GM21447 (cell line): ENCODE data around the gene ZAR1L.
"Not testable (repeated sequence)": the region's sequence is repeated elsewhere in the genome, so short reads cannot be mapped to it uniquely, and the experiment has no call there.

ENCODE experiments used
- ATAC-seq: cut with Tn5 transposase; IDR thresholded peaks from one replicate; pipeline ENCODE4 v1.9.1; 2021; ENCODE audit not compliant: unreplicated experiment

The ZAR1L gene, protein sequence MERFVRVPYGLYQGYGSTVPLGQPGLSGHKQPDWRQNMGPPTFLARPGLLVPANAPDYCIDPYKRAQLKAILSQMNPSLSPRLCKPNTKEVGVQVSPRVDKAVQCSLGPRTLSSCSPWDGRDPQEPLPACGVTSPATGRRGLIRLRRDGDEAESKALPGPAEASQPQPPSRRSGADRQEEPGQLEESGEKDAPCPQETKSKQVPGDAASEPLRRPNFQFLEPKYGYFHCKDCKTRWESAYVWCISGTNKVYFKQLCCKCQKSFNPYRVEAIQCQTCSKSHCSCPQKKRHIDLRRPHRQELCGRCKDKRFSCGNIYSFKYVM

DNA sequence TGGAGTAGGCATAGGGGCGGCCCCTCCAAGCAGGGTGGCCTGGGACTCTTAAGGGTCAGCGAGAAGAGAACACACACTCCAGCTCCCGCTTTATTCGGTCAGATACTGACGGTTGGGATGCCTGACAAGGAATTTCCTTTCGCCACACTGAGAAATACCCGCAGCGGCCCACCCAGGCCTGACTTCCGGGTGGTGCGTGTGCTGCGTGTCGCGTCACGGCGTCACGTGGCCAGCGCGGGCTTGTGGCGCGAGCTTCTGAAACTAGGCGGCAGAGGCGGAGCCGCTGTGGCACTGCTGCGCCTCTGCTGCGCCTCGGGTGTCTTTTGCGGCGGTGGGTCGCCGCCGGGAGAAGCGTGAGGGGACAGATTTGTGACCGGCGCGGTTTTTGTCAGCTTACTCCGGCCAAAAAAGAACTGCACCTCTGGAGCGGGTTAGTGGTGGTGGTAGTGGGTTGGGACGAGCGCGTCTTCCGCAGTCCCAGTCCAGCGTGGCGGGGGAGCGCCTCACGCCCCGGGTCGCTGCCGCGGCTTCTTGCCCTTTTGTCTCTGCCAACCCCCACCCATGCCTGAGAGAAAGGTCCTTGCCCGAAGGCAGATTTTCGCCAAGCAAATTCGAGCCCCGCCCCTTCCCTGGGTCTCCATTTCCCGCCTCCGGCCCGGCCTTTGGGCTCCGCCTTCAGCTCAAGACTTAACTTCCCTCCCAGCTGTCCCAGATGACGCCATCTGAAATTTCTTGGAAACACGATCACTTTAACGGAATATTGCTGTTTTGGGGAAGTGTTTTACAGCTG is at the start of gene ZAR1L, which contains the start of gene BRCA2:
Gene ZAR1L (minus strand): TSS at position 126 of the 790 bp plus-strand sequence. CDS start 3,438 bp downstream, outside the sequence.
Gene BRCA2 (plus strand): TSS at position 271 of the 790 bp plus-strand sequence. CDS start 953 bp downstream, outside the sequence.
- ATAC-seq: peak; percentile 89

DNA sequence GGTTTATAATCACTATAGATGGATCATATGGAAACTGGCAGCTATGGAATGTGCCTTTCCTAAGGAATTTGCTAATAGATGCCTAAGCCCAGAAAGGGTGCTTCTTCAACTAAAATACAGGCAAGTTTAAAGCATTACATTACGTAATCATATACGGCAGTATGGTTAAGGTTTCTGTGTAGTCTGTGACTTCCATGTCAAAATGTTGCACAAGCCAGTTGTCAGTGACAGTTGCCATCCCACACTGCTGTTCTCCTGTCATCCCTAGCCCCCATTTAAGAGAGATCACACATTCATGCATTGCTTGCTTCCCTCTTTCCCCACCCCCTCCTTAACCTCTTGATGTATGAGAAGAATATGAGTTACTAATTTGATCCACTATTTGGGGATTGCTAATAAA is 47.4 kb upstream of the ZAR1L start:
- no peak for ATAC-seq

DNA sequence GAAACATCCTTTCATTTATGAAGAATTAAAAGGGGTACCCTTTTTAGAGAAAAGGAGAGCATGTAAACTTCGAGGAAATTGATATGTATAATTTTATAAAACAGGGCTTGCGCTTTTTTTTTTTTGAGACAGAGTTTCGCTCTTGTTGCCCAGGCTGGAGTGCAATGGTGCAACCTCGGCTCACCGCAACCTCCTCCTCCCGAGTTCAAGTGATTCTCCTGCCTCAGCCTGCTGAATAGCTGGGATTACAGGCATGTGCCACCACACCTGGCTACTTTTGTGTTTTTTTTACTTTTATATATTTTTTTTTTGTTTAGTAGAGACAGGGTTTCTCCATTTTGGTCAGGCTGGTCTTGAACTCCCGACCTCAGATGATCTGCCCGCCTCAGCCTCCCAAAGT is 40.8 kb upstream of the ZAR1L start:
- ATAC-seq: not testable (repeated sequence)

DNA sequence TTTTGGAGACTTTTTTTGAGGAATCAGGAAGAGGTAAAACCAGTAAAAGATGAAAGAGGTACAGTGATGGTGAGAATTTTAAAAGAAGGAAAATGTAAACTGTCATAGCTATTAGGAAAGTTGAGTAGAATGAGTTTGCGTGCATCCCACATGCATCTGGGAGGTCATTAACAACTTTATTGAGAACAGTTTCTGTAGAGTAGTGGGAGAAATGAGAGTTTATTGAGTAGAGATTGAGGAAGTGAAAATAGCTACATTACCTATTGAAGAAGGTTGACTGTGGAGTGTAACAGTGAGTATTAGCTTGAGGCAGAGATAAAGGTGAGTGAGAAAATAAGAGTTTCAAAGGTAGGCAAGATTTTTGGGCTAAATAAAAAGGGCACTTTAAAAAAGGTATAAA is 38.9 kb upstream of the ZAR1L start:
- ATAC-seq: no peak

DNA sequence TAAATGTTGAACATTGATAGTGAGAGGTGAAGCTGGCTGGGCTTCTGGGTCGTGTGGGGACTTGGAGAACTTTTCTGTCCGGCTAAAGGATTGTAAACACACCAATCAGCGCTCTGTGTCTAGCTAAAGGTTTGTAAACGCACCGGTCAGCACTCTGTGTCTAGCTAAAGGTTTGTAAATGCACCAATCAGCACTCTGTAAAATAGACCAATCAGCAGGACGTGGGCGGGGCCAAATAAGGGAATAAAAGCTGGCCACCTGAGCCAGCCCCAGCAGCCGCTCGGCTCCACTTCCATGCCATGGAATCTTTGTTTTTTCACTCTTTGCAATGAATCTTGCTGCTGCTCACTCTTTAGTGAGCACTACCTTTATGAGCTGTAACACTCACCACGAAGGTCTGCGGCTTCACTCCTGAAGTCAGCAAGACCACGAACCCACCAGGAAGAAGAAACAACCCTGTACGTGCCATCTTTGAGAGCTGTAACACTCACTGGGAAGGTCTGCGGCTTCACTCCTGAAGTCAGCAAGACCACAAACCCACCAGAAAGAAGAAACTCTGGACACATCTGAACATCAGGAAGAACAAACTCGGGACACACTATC is 35.8 kb upstream of the ZAR1L start:
- ATAC-seq: not testable (repeated sequence)

DNA sequence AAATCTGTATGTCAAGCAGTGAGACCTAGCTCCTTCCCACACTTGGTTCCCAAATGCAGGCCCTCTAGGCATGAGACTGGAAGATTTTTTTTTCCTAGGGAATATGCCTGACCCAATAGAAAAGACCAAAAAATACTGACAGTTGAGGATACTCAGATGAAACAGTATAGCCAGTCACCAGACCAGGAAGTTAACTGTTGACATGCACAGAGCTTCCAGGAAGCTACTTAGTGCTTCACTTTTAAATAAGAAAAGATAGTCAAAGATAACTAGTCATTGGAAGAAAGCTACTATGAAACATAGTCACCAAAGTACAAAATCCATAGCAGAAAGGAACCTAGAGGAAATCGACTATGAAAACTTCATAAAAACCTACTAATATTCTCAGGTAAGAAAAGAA is 32.5 kb upstream of the ZAR1L start:
- ATAC-seq: no peak

DNA sequence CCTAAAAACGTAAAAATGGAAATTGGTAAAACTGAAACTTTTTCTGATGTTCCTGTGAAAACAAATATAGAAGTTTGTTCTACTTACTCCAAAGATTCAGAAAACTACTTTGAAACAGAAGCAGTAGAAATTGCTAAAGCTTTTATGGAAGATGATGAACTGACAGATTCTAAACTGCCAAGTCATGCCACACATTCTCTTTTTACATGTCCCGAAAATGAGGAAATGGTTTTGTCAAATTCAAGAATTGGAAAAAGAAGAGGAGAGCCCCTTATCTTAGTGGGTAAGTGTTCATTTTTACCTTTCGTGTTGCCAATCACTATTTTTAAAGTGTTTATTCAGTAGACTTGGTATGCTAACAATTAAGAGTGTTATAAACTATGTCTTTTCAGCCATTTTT is 25.8 kb upstream of the ZAR1L start:
- no peak for ATAC-seq

DNA sequence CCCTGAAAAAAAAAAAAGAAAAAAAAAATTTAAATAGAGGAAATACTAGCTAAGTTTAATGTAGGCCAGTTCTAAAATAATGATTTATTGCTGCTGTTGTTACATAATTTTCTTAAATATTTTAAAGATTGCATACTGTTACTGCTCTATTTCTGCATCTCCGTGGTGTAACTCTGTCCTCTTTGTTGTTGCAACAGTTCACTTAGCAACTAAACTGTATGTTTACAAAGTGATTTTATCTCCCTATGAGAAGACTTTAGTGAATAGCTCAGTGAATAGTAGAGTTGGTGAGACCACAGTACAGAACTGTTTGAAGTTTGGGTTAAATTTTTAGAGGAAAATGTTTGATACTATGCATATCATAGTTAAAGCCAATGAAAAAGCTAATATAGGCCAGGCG is 19.5 kb upstream of the ZAR1L start:
- no peak for ATAC-seq

DNA sequence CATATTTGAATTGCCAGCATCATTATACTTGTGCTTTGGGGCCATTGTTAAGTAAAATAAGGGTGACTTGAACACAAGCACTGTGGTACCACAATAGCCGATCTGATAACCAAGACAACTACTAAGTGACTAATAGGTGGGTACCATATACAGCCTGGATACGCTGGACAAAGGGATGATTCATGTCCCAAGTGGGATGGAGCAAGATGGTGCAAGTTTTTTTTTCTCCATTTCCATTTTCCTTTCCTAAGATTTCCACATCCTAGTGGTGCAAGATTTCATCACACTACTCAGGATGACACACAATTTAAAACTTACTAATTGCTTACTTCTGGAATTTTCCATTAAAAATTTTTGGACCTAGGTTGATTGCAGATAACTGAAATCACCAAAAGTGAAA is 15.3 kb upstream of the ZAR1L start:
- no peak for ATAC-seq

DNA sequence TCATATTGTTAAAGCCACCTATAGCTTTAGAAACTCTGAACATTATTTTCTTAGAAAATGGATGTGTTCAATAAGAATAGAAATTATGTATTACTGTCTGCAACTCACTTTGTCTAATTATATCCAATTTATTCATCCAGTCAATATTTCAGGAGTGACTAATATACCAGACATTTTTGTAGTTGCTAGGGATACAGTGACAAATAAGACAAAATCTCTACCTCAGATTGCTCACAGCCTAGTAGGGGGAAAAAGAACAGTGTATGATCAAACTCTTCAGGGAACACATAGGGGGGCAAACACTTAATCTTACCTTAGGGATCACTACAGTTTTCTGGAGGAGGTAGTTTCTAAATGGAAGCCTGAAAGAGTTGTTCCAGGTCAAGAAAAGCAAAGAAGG is 8.7 kb upstream of the ZAR1L start:
- no peak for ATAC-seq

DNA sequence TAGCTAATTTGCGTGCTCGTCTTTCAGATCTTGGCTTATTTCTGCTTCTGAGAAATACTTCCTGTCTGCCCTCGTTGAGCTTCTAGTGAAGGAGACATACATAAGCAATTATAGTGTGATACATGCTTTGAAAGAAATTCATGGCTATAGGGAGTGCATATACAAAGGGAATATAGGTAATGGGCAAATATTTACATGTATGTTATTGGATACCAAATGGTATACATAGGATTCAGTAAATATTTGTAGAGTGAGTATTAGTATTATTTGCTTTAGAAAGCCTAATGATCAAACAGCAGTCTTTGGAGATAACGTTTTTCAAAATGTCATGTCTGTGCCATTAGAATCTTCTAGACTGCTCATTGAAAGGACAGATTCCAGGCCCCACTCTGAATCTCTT is 5.4 kb upstream of the ZAR1L start:
- ATAC-seq: no peak

DNA sequence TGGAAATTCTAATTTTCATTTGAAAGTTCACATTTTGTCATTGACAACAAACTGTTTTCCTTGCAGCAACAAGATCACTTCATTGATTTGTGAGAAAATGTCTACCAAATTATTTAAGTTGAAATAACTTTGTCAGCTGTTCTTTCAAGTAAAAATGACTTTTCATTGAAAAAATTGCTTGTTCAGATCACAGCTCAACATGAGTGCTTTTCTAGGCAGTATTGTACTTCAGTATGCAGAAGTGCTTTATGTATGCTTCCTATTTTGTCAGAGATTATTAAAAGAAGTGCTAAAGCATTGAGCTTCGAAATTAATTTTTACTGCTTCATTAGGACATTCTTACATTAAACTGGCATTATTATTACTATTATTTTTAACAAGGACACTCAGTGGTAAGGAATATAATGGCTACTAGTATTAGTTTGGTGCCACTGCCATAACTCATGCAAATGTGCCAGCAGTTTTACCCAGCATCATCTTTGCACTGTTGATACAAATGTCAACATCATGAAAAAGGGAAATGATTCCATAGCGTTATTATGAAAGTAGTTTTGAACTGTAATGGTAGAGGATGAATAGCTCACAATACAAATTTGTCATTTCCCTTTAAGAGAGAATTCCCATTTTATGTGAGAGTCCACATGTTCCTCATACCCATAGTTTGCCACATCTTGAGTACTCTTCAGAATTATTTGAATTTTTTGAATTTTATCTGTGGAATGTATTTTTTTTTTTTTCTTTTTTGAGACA is 2.7 kb upstream of the ZAR1L start:
- no peak for ATAC-seq

DNA sequence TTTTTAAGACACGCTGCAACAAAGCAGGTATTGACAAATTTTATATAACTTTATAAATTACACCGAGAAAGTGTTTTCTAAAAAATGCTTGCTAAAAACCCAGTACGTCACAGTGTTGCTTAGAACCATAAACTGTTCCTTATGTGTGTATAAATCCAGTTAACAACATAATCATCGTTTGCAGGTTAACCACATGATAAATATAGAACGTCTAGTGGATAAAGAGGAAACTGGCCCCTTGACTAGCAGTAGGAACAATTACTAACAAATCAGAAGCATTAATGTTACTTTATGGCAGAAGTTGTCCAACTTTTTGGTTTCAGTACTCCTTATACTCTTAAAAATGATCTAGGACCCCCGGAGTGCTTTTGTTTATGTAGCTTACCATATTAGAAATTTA is 1.3 kb upstream of the ZAR1L start:
- no peak for ATAC-seq

DNA sequence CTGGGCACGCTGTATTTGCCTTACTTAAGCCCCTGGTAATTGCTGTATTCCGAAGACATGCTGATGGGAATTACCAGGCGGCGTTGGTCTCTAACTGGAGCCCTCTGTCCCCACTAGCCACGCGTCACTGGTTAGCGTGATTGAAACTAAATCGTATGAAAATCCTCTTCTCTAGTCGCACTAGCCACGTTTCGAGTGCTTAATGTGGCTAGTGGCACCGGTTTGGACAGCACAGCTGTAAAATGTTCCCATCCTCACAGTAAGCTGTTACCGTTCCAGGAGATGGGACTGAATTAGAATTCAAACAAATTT is 821 bp upstream of the ZAR1L start:
- peak; percentile 53 for ATAC-seq

DNA sequence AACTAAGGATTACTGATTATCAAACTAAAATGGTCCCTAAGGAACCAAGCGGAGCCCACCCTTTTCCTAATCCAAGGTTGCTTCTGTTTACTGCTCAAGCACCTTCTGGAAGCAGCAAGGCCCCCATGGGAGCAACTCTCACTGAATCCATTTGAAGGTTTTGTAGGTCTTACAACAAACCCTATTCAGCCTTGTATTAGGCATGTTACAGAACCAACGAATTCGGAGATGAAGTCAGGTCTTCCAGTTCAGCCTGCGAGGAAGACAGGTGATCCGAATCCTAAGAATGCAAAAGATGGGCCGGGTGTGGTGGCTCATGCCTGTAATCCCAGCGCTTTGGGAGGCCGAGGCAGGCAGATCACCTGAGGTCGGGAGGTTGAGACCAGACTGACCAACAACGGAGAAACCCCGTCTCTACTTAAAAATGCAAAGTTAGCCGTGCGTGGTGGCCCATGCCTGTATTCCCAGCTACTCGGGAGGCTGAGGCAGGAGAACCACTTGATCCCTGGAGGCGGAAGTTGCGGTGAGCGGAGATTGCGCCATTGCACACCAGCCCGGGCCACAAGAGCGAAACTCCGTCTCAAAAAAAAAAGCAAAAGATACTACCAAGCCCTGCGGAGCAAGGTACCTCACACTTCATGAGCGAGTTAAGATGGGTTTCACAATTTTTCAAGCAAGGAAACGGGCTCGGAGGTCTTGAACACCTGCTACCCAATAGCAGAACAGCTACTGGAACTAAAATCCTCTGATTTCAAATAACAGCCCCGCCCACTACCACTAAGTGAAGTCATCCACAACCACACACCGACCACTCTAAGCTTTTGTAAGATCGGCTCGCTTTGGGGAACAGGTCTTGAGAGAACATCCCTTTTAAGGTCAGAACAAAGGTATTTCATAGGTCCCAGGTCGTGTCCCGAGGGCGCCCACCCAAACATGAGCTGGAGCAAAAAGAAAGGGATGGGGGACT is 609 bp downstream of the ZAR1L start:
- peak; percentile 15 for ATAC-seq

DNA sequence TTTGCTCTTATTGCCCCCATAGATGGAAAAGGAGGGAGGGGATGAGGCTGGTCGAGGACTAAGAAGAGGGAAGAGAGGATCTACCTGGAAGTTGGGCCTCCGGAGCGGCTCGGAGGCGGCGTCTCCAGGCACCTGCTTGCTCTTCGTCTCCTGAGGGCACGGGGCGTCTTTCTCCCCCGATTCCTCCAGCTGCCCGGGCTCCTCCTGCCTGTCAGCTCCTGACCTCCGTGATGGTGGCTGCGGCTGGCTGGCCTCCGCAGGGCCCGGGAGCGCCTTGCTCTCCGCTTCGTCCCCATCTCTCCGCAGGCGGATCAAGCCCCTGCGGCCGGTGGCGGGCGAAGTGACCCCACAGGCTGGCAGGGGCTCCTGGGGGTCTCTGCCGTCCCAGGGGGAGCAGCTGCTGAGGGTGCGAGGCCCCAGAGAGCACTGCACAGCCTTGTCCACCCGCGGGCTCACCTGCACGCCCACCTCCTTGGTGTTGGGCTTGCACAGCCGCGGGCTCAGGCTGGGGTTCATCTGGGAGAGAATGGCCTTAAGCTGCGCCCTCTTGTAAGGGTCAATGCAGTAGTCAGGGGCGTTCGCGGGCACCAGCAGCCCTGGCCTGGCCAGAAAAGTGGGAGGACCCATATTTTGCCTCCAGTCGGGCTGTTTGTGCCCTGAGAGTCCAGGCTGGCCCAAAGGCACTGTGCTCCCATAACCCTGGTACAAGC is 3.8 kb downstream of the ZAR1L start:
- no peak for ATAC-seq

DNA sequence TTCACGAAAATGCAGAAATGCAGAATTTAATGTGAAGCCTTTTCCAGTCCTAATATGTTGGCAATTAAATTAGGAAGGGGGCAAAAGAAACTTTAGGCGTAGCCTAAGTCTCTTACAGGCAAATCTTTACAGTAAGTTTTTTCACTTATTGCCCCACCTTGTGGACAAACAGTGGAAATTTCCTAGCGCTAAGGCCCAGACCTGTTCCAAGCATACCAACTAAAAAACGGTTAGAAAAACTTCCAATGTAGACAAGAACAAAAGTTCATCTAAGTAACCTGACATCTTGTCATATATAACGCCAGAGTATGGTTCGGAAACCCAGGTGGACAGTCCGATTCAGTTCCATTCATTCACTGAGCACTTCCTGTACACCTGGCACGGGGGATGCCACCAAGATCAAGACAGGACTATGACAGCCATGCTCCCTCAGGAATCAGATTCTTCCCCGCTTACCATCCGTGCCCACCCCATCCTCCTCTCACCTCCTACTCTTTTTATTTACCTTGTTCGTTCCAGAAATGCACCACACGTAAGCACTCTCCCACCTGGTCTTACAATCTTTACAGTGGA is 4.9 kb downstream of the ZAR1L start:
- ATAC-seq: peak; percentile 55

DNA sequence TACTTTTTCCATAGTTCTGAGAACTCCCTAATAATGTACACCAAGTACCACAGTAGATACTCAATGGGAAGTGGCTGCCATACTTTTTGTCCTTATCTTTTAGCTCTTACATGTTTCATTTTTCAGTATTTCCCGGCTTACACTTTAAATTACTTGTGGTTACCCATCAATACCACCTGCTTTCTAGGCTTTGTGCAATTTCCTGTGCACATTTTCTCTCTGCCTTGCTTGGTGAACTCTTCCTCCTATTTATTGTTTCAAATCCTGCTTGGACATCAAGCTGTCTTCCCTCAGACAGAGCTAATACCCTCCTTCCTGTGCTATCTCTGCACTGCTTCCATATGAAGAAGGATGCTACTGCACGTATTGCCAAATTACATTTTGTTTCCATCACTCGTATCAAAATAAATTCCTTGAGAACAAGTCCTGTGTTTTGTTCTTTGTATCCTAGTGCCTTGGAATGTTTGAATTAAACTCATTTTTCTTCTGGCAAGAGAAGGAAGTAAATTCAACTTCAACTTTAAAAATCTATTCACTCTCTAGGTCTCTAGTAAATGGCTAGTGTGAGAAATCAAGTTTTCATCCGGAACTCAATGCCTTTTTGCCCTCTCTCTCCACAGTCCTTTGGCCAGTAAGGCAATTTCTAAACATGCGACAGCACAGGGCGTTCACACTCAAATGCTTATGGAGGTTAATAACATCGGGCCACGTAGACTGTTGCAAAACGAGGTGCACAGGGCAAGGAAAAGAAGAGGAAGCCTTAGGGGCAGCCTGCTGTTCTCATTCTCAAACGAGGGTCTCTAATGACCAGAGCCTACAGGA is 5.6 kb downstream of the ZAR1L start:
- ATAC-seq: peak; percentile 19
